Measurements from ENCODE around the gene EP400.

EP400 gene

GRCh38 chr12:132021031-132021871, 71.5 kb downstream of the EP400 start:
- Histone ChIP-seq H4K20me1 (ENCODE audit: insufficient read depth, low read length) (no peaks in the 10 kb centered on the region), H3K9me3 (ENCODE audit: low read length) (no peaks in the 10 kb centered on the region), H3K27ac (ENCODE audit: low read depth, low read length, poor library complexity, severe bottlenecking) (no peak overlapping the region), H3K4me2 (ENCODE audit: low read length) (no peak overlapping the region), H3K36me3 (ENCODE audit: insufficient read depth, low read length) (peaks cover 80% of the 10 kb centered on the region), H2AFZ (ENCODE audit: low read length) (no peak overlapping the region), H3K79me2 (ENCODE audit: insufficient read depth, low read length) (no peaks in the 10 kb centered on the region), H3K4me1 (ENCODE audit: insufficient read depth, low read length, severe bottlenecking) (no peaks in the 10 kb centered on the region), H3K27me3 (ENCODE audit: insufficient read depth, low read length) (no peaks in the 10 kb centered on the region), H3F3A (ENCODE audit: insufficient read depth, low read length) (no peaks in the 10 kb centered on the region), H3K4me3 (ENCODE audit: low read depth, low read length, poor library complexity, severe bottlenecking) (no peak overlapping the region), H3K9me2 (ENCODE audit: low read depth, low read length) (no peaks in the 10 kb centered on the region), H3K9ac (ENCODE audit: low read length) (no peak overlapping the region)
- TF ChIP-seq EZH2 (IDR thresholded peaks at IDR 0.05; ENCODE audit: borderline replicate concordance, low read length): no peak
- TF ChIP-seq CTCF (IDR thresholded peaks at IDR 0.05; ENCODE audit: low read length): no peak

- Histone ChIP-seq H3K27ac (ENCODE audit: low read depth, low read length, poor library complexity, severe bottlenecking) (no peak overlapping the region), H3K4me2 (ENCODE audit: low read length) (no peak overlapping the region), H3F3A (ENCODE audit: insufficient read depth, low read length) (no peaks in the 10 kb centered on the region), H3K4me3 (ENCODE audit: low read depth, low read length, poor library complexity, severe bottlenecking) (no peak overlapping the region), H3K36me3 (ENCODE audit: insufficient read depth, low read length) (peaks cover 83% of the 10 kb centered on the region), H3K4me1 (ENCODE audit: insufficient read depth, low read length, severe bottlenecking) (no peaks in the 10 kb centered on the region), H3K27me3 (ENCODE audit: insufficient read depth, low read length) (no peaks in the 10 kb centered on the region), H2AFZ (ENCODE audit: low read length) (no peak overlapping the region), H3K9me2 (ENCODE audit: low read depth, low read length) (no peaks in the 10 kb centered on the region), H3K79me2 (ENCODE audit: insufficient read depth, low read length) (no peaks in the 10 kb centered on the region), H4K20me1 (ENCODE audit: insufficient read depth, low read length) (no peaks in the 10 kb centered on the region), H3K9ac (ENCODE audit: low read length) (no peak overlapping the region), H3K9me3 (ENCODE audit: low read length) (no peaks in the 10 kb centered on the region)
- TF ChIP-seq EZH2 (IDR thresholded peaks at IDR 0.05; ENCODE audit: borderline replicate concordance, low read length) (no peak), CTCF (IDR thresholded peaks at IDR 0.05; ENCODE audit: low read length) (no peak)
Measured at GRCh38 chr12:132021965-132022364, 72.2 kb downstream of the EP400 start.

- TF ChIP-seq CTCF (IDR thresholded peaks at IDR 0.05; ENCODE audit: low read length) (no peak), EZH2 (IDR thresholded peaks at IDR 0.05; ENCODE audit: borderline replicate concordance, low read length) (no peak)
- no peaks in the 10 kb centered on the region for H3K79me2 ChIP-seq (ENCODE audit: insufficient read depth, low read length)
- H3K4me1 ChIP-seq (ENCODE audit: insufficient read depth, low read length, severe bottlenecking): no peaks in the 10 kb centered on the region
- no peaks in the 10 kb centered on the region for H4K20me1 ChIP-seq (ENCODE audit: insufficient read depth, low read length)
- no peak overlapping the region for H3K9ac ChIP-seq (ENCODE audit: low read length)
- no peak overlapping the region for H3K27ac ChIP-seq (ENCODE audit: low read depth, low read length, poor library complexity, severe bottlenecking)
- H3K36me3 ChIP-seq (ENCODE audit: insufficient read depth, low read length): peaks cover 83% of the 10 kb centered on the region
- H3K4me3 ChIP-seq (ENCODE audit: low read depth, low read length, poor library complexity, severe bottlenecking): no peak overlapping the region
- no peaks in the 10 kb centered on the region for H3K9me2 ChIP-seq (ENCODE audit: low read depth, low read length)
- H3K27me3 ChIP-seq (ENCODE audit: insufficient read depth, low read length): no peaks in the 10 kb centered on the region
- H3F3A ChIP-seq (ENCODE audit: insufficient read depth, low read length): no peaks in the 10 kb centered on the region
- H2AFZ ChIP-seq (ENCODE audit: low read length): no peak overlapping the region
- no peaks in the 10 kb centered on the region for H3K9me3 ChIP-seq (ENCODE audit: low read length)
- H3K4me2 ChIP-seq (ENCODE audit: low read length): no peak overlapping the region
Measured at GRCh38 chr12:132023658-132024057, 73.9 kb downstream of the EP400 start.
